Measurements from ENCODE around the gene SCO2.

Gene SCO2

GRCh38 chr22:50473855-50474671 is 51.3 kb downstream of the SCO2 start:
- no peak for DNase-seq

All from NCI-H2081 treated with DMSO at 0.1 percent for 48 hours (cell line).